Thoracic aorta (tissue), 2 donors: ENCODE data around the gene KIAA1217. TPM values are rescaled to one million over a fixed set of nuclear protein-coding genes. Genes with fewer than 3 reads are reported as not detected.

Experiments used
- ATAC-seq: fragments of 150-250 bp; one replicate; pipeline ENCODE4 v1.8.0; 2017; ENCODE audit warnings: low read depth; ENCODE audit not compliant: insufficient number of reproducible peaks, low FRiP score
- DNase-seq: peaks from one replicate; pipeline ENCODE4 v3.0.0-alpha.2; 2020; ENCODE audit warnings: low spot score
- H3K27ac ChIP-seq, 2 donors: fragments of 200-600 bp; sonication (generic); 1 replicate in 1 of 2; 2 replicates in 1 of 2; pipeline ENCODE4 v1.5.1; 2016; ENCODE audit warnings: mild to moderate bottlenecking in 2 of 2, moderate library complexity in 2 of 2
- H3K27me3 ChIP-seq: fragments of 200-600 bp; sonication (generic); replicated peaks from 2 replicates; pipeline ENCODE4 v1.6.0; 2016; ENCODE audit warnings: mild to moderate bottlenecking; ENCODE audit not compliant: insufficient read depth
- H3K36me3 ChIP-seq: fragments of 200-600 bp; sonication (generic); one replicate; pipeline ENCODE4 v1.5.1; 2016
- H3K4me1 ChIP-seq, 2 donors: fragments of 200-600 bp; sonication (generic); 1 replicate in 1 of 2; 2 replicates in 1 of 2; pipeline versions ENCODE4 v1.5.1 to v1.6.0; 2016; ENCODE audit warnings: low read depth in 2 of 2, mild to moderate bottlenecking in 1 of 2; ENCODE audit not compliant: control insufficient read depth in 1 of 2
- H3K4me3 ChIP-seq: fragments of 200-600 bp; sonication (generic); 2 replicates; pipeline ENCODE4 v1.5.1; 2016; ENCODE audit warnings: mild to moderate bottlenecking
- H3K9me3 ChIP-seq: fragments of 200-600 bp; sonication (generic); 2 replicates; pipeline ENCODE4 v1.5.1; 2016
- total RNA-seq, 2 donors: library from RNA; depleted of rRNA; stranded (reverse); fragments of >200 nt; gene quantifications; one replicate each; pipeline versions ENCODE4 v1.1.0 to v1.2.3, GENCODE V29; 2016
- TF ChIP-seq, protein P1 (sequence below): fragments of 200-600 bp; sonication (generic); IDR thresholded peaks from one replicate; pipeline ENCODE4 v1.5.1; 2019; ENCODE audit warnings: antibody characterized with exemption

The KIAA1217 gene
- total RNA-seq, 2 donors from 2014 or later: 15.2 to 15.6 TPM

DNA sequence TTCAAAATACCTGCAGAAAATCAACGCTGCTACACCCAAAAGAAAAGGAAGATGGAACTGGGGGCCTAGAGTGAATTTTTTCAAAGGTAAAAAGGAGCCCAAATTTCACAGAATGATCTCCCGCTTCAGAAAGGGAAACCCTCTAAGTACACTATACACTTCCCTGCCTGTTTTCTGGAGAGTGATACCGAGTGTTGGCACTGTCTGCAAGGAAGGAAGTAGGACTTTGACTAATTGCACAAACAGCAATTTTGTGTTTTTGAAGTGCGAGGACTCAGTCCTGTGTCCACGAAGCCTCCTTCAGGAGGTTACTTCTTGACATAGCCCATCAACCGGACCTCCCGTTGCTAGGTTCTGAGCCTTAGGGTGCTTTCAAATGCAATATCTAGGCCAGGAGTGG is 106.3 kb downstream of the KIAA1217 start:
- H3K4me1 ChIP-seq: no peaks in the 10 kb centered on the region
- H3K27me3 ChIP-seq: no peaks in the 10 kb centered on the region
- no peak overlapping the region for H3K27ac ChIP-seq
- ATAC-seq: no peak
- H3K4me3 ChIP-seq: no peak overlapping the region
- DNase-seq: no peak
- TF ChIP-seq, protein P1, sequence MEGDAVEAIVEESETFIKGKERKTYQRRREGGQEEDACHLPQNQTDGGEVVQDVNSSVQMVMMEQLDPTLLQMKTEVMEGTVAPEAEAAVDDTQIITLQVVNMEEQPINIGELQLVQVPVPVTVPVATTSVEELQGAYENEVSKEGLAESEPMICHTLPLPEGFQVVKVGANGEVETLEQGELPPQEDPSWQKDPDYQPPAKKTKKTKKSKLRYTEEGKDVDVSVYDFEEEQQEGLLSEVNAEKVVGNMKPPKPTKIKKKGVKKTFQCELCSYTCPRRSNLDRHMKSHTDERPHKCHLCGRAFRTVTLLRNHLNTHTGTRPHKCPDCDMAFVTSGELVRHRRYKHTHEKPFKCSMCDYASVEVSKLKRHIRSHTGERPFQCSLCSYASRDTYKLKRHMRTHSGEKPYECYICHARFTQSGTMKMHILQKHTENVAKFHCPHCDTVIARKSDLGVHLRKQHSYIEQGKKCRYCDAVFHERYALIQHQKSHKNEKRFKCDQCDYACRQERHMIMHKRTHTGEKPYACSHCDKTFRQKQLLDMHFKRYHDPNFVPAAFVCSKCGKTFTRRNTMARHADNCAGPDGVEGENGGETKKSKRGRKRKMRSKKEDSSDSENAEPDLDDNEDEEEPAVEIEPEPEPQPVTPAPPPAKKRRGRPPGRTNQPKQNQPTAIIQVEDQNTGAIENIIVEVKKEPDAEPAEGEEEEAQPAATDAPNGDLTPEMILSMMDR: no peak
- H3K36me3 ChIP-seq: no peaks in the 10 kb centered on the region
- H3K9me3 ChIP-seq: no peaks in the 10 kb centered on the region

DNA sequence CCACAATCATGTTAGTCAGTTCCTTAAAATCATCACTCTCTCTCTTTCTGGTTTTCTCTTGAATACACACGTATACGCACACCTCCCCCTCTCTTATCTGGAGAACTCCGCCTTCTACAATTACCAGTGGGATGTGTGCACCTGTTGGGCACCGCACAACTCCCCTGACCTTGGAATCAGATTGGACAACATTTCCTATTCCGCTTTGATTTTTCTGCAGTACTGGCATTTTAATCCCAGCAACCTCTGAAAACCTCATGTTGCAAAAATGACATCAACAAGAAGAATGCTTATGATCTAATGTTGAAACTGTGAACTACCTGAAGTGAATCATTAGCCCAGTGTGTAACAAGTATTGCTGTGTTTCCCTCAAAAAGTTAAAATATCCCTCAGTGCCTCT is 109.6 kb downstream of the KIAA1217 start:
- Histone ChIP-seq H3K27me3 (no peaks in the 10 kb centered on the region), H3K9me3 (no peaks in the 10 kb centered on the region), H3K4me3 (no peak overlapping the region), H3K36me3 (no peaks in the 10 kb centered on the region), H3K4me1 (no peaks in the 10 kb centered on the region), H3K27ac (no peak overlapping the region)
- TF ChIP-seq, protein P1: no peak
- no peak for ATAC-seq
- no peak for DNase-seq

- ATAC-seq (no peak), DNase-seq (no peak)
- no peaks in the 10 kb centered on the region for H3K9me3 ChIP-seq
- H3K36me3 ChIP-seq: no peaks in the 10 kb centered on the region
- H3K4me3 ChIP-seq: no peak overlapping the region
- no peaks in the 10 kb centered on the region for H3K27me3 ChIP-seq
- H3K27ac ChIP-seq: no peak overlapping the region
- TF ChIP-seq, protein P1: no peak
- no peaks in the 10 kb centered on the region for H3K4me1 ChIP-seq
Measured at GRCh38 chr10:24320373-24320772, 111.4 kb downstream of the KIAA1217 start.

GRCh38 chr10:24324651-24325050 is 115.7 kb downstream of the KIAA1217 start:
- peaks cover 9% of the 10 kb centered on the region for H3K9me3 ChIP-seq
- DNase-seq (no peak), ATAC-seq (no peak)

GRCh38 chr10:24331457-24331856 is 122.5 kb downstream of the KIAA1217 start:
- Histone ChIP-seq H3K4me3 (no peak overlapping the region), H3K27ac (peak overlapping the region; percentile 9 to 29)

More at GRCh38 chr10:24324651-24325050, 115.7 kb downstream of the KIAA1217 start:
- no peaks in the 10 kb centered on the region for H3K4me1 ChIP-seq
- no peak overlapping the region for H3K27ac ChIP-seq
- TF ChIP-seq, protein P1: no peak
- no peaks in the 10 kb centered on the region for H3K27me3 ChIP-seq
- H3K36me3 ChIP-seq: no peaks in the 10 kb centered on the region
- no peak overlapping the region for H3K4me3 ChIP-seq

More at GRCh38 chr10:24331457-24331856, 122.5 kb downstream of the KIAA1217 start:
- Histone ChIP-seq H3K27me3 (no peaks in the 10 kb centered on the region), H3K36me3 (no peaks in the 10 kb centered on the region), H3K4me1 (peaks cover 21 to 24% of the 10 kb centered on the region in 2 donors), H3K9me3 (peaks cover 9% of the 10 kb centered on the region)
- TF ChIP-seq, protein P1: no peak
- DNase-seq: no peak
- no peak for ATAC-seq
